ENCODE data around the gene MYBBP1A.
A peak's percentile ranks its signal among the peaks of the same experiment; 100 is the strongest.

The MYBBP1A gene

GRCh38 chr17:4572131-4572530 lies 16.9 kb upstream of the MYBBP1A start:
- TF ChIP-seq POLR2AphosphoS5 (IDR thresholded peaks at IDR 0.05; ENCODE audit: low read depth): no peak
- TF ChIP-seq, protein P1, sequence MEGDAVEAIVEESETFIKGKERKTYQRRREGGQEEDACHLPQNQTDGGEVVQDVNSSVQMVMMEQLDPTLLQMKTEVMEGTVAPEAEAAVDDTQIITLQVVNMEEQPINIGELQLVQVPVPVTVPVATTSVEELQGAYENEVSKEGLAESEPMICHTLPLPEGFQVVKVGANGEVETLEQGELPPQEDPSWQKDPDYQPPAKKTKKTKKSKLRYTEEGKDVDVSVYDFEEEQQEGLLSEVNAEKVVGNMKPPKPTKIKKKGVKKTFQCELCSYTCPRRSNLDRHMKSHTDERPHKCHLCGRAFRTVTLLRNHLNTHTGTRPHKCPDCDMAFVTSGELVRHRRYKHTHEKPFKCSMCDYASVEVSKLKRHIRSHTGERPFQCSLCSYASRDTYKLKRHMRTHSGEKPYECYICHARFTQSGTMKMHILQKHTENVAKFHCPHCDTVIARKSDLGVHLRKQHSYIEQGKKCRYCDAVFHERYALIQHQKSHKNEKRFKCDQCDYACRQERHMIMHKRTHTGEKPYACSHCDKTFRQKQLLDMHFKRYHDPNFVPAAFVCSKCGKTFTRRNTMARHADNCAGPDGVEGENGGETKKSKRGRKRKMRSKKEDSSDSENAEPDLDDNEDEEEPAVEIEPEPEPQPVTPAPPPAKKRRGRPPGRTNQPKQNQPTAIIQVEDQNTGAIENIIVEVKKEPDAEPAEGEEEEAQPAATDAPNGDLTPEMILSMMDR (IDR thresholded peaks at IDR 0.05; ENCODE audit: insufficient read depth, low read length): no peak
- TF ChIP-seq SPI1 (IDR thresholded peaks at IDR 0.05; ENCODE audit: borderline replicate concordance, low read depth): no peak
- H3K27me3 ChIP-seq (ENCODE audit: insufficient read depth, poor library complexity, severe bottlenecking): no peaks in the 10 kb centered on the region
- no peak overlapping the region for H3K27ac ChIP-seq (replicated peaks)

GRCh38 chr17:4569591-4569990 lies 14.4 kb upstream of the MYBBP1A start:
- no peak for DNase-seq (ENCODE audit: low read depth in 1 of 2, low spot score in 1 of 2)
- no peak overlapping the region for H3K27ac ChIP-seq (replicated peaks)
- H3K27me3 ChIP-seq (ENCODE audit: insufficient read depth, poor library complexity, severe bottlenecking): no peaks in the 10 kb centered on the region
- H3K4me3 ChIP-seq (replicated peaks; ENCODE audit: insufficient read depth, low read length): no peak overlapping the region
- TF ChIP-seq, protein P2, sequence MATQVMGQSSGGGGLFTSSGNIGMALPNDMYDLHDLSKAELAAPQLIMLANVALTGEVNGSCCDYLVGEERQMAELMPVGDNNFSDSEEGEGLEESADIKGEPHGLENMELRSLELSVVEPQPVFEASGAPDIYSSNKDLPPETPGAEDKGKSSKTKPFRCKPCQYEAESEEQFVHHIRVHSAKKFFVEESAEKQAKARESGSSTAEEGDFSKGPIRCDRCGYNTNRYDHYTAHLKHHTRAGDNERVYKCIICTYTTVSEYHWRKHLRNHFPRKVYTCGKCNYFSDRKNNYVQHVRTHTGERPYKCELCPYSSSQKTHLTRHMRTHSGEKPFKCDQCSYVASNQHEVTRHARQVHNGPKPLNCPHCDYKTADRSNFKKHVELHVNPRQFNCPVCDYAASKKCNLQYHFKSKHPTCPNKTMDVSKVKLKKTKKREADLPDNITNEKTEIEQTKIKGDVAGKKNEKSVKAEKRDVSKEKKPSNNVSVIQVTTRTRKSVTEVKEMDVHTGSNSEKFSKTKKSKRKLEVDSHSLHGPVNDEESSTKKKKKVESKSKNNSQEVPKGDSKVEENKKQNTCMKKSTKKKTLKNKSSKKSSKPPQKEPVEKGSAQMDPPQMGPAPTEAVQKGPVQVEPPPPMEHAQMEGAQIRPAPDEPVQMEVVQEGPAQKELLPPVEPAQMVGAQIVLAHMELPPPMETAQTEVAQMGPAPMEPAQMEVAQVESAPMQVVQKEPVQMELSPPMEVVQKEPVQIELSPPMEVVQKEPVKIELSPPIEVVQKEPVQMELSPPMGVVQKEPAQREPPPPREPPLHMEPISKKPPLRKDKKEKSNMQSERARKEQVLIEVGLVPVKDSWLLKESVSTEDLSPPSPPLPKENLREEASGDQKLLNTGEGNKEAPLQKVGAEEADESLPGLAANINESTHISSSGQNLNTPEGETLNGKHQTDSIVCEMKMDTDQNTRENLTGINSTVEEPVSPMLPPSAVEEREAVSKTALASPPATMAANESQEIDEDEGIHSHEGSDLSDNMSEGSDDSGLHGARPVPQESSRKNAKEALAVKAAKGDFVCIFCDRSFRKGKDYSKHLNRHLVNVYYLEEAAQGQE (IDR thresholded peaks at IDR 0.05; ENCODE audit: insufficient replicate concordance, low read depth): no peak
- TF ChIP-seq POLR2AphosphoS5 (IDR thresholded peaks at IDR 0.05; ENCODE audit: low read depth) (no peak), GABPA (IDR thresholded peaks at IDR 0.05; ENCODE audit: low read depth) (no peak), SPI1 (IDR thresholded peaks at IDR 0.05; ENCODE audit: borderline replicate concordance, low read depth) (no peak)

More at GRCh38 chr17:4572131-4572530, 16.9 kb upstream of the MYBBP1A start:
- DNase-seq (ENCODE audit: low read depth in 1 of 2, low spot score in 1 of 2): no peak
- no peak overlapping the region for H3K4me3 ChIP-seq (replicated peaks; ENCODE audit: insufficient read depth, low read length)

- TF ChIP-seq POLR2AphosphoS5 (IDR thresholded peaks at IDR 0.05; ENCODE audit: low read depth): no peak
- TF ChIP-seq, protein P1 (IDR thresholded peaks at IDR 0.05; ENCODE audit: insufficient read depth, low read length): peak; percentile 17
- no peaks in the 10 kb centered on the region for H3K27me3 ChIP-seq (ENCODE audit: insufficient read depth, poor library complexity, severe bottlenecking)
- peak in 1 of 2 experiments; percentile 29 for DNase-seq (ENCODE audit: low read depth in 1 of 2, low spot score in 1 of 2)
- H3K27ac ChIP-seq (replicated peaks): no peak overlapping the region
- H3K4me3 ChIP-seq (replicated peaks; ENCODE audit: insufficient read depth, low read length): no peak overlapping the region
Observed at GRCh38 chr17:4566785-4567184, 11.6 kb upstream of the MYBBP1A start.

DNA sequence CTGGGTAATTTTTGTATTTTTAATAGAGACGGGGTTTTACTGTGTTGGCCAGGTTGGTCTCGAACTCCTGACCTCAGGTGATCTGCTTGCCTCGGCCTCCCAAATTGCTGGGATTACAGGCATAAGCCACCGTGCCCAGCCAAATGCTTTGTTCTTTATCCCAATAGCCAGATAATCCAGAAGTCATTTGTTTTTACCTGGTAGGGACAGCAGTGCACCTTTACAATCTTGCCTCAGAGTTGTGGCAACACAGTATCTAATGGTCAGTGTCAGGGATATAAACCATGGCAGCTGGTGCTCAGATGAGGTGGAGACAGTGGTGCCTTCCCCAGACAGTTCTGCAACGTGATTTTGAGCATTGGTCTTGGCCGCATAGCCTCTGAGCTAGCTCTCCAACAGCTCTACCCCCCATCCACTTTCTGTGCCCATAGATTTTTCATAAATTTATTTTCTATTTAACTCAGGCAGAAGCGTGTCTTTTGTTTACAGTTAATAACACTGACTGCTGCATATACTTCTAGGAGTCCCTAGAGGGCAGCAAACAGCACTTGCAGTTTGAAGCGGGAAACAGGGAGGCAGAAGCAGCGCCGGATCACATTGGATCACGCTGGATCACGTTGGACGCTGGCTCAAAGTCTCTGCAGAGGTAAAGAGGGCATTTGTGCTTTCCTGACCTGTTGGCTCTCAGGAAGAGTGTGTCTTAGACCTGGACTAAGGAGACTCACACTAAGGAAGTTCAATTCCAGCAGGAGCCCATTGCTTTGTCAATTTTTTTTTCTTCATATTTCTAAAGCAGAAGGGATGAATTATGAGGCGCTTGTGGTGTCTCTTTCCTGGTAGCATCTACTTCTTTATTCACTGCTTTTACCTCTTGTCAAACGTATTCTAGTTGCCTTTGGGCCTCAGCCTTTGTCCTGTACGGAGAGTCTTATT lies 10.3 kb upstream of the MYBBP1A start:
- Histone ChIP-seq H3K4me3 (replicated peaks; ENCODE audit: insufficient read depth, low read length) (no peak overlapping the region), H3K27ac (replicated peaks) (no peak overlapping the region), H3K27me3 (ENCODE audit: insufficient read depth, poor library complexity, severe bottlenecking) (no peaks in the 10 kb centered on the region)
- TF ChIP-seq SPI1 (IDR thresholded peaks at IDR 0.05; ENCODE audit: borderline replicate concordance, low read depth) (no peak), POLR2AphosphoS5 (IDR thresholded peaks at IDR 0.05; ENCODE audit: low read depth) (no peak), GABPA (IDR thresholded peaks at IDR 0.05; ENCODE audit: low read depth) (no peak)
- TF ChIP-seq, protein P1 (IDR thresholded peaks at IDR 0.05; ENCODE audit: insufficient read depth, low read length): peak; percentile 50
- TF ChIP-seq, protein P2 (IDR thresholded peaks at IDR 0.05; ENCODE audit: insufficient replicate concordance, low read depth): no peak
- peak in 1 of 2 experiments; percentile 54 for DNase-seq (ENCODE audit: low read depth in 1 of 2, low spot score in 1 of 2)
